ENCODE data around the gene GRIK3.

DNA sequence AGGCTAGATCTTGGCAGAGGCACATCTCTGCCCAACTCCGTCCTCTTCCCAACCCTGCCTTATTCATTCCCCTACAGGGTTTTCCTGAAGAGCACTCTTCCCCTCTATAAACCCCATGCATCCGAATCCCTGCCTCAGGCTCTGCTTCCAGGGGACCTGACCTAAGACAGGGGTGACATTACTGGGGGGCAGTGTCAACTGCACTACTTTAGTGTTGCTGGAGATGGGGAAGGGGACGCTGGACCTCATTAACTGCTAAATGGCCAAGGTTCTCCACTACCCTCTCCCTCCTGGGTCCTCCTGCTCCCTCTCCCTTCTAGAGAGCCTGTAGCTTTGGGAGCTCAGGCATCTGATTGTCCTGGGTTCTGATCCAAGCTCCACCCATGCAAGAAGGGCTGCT is 126.2 kb downstream of the GRIK3 start:
- TF ChIP-seq, protein P1, sequence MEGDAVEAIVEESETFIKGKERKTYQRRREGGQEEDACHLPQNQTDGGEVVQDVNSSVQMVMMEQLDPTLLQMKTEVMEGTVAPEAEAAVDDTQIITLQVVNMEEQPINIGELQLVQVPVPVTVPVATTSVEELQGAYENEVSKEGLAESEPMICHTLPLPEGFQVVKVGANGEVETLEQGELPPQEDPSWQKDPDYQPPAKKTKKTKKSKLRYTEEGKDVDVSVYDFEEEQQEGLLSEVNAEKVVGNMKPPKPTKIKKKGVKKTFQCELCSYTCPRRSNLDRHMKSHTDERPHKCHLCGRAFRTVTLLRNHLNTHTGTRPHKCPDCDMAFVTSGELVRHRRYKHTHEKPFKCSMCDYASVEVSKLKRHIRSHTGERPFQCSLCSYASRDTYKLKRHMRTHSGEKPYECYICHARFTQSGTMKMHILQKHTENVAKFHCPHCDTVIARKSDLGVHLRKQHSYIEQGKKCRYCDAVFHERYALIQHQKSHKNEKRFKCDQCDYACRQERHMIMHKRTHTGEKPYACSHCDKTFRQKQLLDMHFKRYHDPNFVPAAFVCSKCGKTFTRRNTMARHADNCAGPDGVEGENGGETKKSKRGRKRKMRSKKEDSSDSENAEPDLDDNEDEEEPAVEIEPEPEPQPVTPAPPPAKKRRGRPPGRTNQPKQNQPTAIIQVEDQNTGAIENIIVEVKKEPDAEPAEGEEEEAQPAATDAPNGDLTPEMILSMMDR (IDR thresholded peaks at IDR 0.05), result no peak
- no peak for TF ChIP-seq POLR2A (IDR thresholded peaks at IDR 0.05)
